Nucleus accumbens (tissue), 56 donors: ENCODE measurements around the gene TXNRD2.

Experiments used
- DNase-seq, 56 donors: peaks; one replicate each; lab custom pipeline; 2025; lab: John Stamatoyannopoulos, UW

The TXNRD2 gene

GRCh38 chr22:19941365-19942082 is at the start of gene TXNRD2, which contains the start of gene COMT:
Gene TXNRD2, minus strand, starts transcription at chr22:19941818. Its CDS starts 15 bp downstream, at chr22:19941803.
Gene COMT, plus strand, starts transcription at chr22:19941772. Its CDS starts 20,755 bp downstream, at chr22:19962527.
- peak in 37 of 56 donors; percentile 20 to 73 (median 39) for DNase-seq

DNA sequence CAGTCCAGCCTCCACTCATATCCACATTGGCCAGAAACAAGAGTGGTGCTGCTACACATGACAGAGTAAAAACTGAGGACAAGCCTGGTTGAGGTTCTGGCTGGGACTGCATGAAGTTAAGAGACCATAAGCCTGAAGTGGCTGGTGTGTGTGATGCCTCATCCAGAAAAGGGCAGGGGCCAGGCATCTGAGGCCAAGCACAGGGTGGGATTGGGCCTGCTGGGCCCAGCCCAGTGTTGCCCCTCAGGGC is 49.7 kb upstream of the TXNRD2 start:
- no peak for DNase-seq

DNA sequence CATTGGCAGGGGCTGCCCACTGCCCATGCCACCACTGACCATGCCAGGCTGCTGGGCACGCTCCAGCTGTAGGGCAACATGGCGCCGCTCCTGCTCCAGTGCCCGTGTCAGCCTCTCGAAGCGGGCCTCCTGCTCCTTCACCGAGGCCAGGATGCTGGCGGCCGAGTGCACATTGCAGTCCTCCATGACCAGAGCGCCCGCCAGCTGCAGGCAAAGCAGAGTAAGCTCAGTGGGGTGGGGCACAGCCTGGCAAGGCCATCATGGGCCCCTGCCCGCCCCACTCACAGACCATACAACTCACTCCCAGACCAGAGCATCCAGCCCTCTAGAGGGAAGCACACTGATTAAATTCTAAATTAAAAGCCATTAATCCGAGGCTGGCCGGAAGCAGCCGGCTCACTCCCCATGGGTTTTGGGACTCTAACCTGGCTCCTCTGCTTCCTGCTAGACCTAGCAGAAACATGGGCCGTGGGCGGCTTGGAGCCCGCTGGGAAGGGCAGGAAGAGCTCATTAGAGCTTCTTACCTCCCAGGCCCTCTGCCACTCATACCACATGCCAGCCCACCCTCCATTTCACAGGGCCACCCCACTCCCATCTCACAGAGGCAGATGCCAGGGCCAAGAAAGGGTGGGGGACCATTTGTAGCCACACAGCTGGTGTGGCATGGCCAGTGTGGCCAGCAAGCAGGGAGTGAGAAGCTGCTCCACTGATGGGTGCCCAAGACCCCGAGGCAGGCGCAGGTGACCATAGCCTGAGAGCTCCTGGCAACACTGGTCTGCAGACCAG is 49.2 kb upstream of the TXNRD2 start:
- no peak for DNase-seq

DNA sequence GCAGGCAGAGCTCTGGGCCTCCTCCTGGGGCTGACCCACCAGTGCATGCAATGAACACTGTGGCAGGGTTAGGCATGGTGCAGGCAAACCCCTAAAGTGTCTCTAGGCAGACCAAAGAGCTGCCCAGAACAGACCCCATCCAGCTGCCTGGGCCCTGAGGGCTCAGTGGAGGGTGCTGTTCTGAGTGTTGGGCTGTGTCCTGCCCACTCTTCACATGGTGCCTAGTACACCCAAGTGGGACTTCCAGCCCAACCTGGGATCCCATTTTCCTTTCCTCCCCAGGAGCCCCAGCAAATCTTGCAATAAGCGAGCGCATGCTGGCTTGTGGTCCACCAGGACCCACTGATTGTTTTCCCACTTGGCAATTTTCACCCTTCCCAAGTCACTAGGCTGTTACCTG is 48.6 kb upstream of the TXNRD2 start:
- no peak for DNase-seq

- no peak for DNase-seq
Measured at GRCh38 chr22:19989725-19990067, 48.1 kb upstream of the TXNRD2 start.

GRCh38 chr22:19988965-19989724 is 47.5 kb upstream of the TXNRD2 start:
- no peak for DNase-seq

DNA sequence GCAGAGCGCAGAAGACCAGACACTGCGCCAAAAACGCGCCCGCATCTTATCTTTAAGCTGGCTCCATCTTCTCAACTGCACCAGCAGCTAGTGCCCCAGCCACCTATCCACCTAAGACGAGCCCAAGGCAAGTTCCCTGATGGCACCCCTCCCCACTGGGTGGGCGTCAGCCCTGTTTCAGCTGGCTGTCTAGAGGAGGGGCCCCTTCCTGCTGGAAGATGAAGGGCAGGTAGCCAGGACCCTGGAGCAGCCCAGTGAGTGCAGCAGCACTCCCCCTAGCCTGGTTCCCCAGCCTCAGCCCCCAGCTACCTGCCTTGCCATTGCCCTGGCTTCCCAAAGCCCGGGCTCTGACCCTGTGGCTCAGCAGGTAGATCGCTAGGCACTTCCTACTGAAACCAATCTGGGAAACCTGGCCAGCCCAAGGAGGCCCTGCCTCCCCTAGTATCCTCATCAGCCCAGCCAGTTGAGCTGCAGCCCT is 46.8 kb upstream of the TXNRD2 start:
- DNase-seq = no peak

GRCh38 chr22:19987394-19988306 is 46.0 kb upstream of the TXNRD2 start:
- DNase-seq = no peak

- DNase-seq = peak in 40 of 56 donors; percentile 14 to 83 (median 44)
Measured at GRCh38 chr22:19986410-19987341, 45.1 kb upstream of the TXNRD2 start.

DNA sequence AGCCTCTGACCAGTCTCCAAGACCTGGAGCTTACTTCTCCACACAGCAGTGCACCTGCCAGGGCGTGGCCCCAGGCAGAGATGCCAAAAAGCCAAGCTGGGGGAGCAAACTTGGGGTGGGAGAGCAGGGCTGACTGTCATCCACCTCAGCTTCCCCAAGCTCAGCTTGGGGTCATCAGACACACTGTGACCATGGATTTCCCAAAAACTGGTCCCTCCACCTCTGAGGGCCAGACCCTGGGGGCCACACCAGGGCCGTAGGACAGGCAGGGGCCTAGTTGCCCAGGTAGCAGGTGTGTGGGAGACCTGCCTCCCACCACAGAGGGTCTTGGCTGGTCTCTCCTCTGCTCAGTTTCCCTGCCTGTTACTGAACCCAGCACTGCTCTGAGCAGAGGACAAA is 44.4 kb upstream of the TXNRD2 start:
- no peak for DNase-seq

DNA sequence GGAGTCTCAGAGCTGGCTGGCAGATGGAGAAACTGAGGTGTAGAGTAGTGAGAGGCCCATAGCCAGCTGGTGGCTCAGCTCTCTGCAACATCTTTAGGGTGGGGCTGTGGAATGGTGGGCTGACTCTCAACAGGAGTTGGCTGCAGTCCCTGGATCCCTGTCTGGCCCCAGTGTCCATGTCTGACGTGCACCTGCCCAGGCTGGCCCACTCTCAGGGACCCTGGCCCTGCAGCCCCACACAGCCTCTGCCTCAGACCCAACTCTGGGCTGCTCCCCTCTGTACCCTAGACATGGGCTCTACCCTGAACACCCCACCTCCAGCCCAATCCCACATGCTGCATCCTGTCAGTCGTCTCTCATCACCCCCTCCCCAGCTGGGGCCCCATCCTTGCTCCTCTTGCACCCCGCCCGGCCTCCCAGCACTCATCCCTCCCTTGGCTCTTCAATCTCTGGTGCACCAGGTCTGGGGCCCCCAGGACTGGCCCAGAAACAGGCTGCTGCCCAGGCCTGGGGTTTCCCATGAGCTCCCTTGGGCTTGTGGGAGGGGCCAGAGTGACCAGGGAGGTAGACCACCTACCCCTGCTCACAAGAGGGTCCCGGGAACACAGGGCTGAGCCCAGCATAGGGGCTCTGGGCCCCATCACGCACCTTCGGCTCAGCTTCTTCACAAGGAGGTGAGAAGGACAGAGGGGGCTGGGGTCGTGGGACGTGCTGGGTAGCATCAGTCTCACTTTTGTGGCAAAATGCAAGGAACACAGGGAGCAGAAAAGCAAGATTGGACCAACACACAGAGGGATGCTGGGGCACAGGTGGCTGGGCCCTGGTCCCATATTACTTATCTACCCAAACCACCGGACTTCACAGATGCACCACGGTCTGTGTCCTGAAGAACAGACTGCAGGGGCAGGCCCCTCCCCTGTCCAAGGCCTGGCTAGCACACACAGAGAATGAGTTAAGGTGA is 43.5 kb upstream of the TXNRD2 start:
- no peak for DNase-seq

DNA sequence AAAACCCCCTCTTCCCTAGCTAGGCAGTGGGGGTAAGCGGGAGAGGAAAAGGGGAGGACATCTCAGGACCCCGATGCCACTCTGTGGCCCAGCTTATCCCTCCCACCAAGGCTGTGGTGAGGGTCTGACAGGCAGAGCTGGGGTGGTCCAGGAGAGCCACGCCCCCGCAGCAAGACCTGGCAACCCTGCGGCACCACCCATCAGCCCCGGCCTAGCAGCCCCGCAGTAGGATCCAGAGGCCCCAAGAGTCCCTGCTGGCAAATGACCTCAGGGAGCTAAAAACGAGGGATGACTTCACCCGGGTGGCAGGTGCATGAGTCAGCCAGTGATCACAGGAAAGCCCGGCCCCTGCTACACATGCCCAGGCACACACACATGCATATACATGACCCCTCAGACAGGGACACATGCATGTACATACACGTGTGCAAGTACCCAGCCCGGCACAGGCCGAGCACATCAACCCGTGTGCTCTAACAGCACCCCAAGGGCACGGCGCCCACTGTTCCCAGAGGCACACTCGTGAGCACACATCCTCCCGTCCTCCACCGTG is 42.7 kb upstream of the TXNRD2 start:
- peak in 1 of 56 donors; percentile 28 for DNase-seq

DNA sequence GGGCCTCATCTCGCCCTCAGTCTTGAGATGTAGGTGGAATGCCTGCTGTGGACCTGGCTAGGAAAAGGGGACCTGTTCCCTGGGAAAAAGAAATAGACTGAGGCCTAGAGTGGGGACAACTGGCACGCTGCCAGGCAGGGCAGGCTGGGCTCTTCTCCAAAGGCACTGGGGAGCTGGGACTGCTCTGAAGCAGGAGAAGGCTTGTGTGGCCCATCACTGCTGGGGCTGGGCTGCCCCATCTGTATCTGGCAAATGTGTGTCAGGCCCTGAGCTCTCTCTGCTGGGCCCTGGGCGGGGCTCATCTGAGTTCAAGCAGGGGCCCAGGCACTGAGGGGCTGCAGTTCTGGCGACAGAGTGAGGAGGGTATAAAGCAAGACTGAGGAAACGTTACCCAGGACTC is 42.1 kb upstream of the TXNRD2 start:
- peak in 8 of 56 donors; percentile 13 to 65 (median 20) for DNase-seq

DNA sequence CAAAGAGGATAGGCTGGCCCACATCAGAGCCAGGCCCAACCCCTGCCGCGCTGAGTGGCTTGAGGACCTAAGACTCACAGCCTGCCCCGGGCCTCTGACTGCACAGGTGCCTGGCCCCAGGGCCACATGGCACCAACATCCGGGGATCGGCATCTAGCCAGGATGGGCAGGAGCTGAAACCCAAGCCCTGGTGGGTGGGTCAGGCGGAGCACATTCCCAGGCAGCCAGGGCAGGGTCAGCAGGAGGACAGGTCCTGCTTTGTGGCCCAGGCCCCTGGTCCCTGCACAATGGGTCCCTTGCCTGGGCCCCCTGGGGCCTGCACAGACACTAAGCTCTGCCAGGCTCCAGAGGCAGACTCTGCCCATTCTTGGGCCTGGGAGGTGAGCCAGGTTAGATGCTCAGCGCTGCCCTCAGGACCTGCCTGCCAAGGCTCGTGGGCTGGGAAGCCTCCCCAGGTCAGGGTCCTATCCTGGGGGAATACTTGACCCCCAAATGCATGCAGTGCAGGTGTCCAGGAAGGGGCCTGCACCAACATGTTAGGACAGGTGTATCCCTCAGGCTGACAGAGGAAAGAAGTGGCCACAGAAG is 41.5 kb upstream of the TXNRD2 start:
- no peak for DNase-seq

- DNase-seq = no peak
Measured at GRCh38 chr22:19981961-19982920, 40.6 kb upstream of the TXNRD2 start.
